Measurements from ENCODE around the gene CASS4. TPM values are rescaled to one million over a fixed set of nuclear protein-coding genes. Genes with fewer than 3 reads are reported as not detected.
A peak's percentile ranks its signal among the peaks of the same experiment; 100 is the strongest.

The CASS4 gene
- total RNA-seq, 1 donor from 2014 or later = 40.2 TPM

- H3K9me3 ChIP-seq = no peaks in the 10 kb centered on the region
- H3K4me1 ChIP-seq = peaks cover 50% of the 10 kb centered on the region
- DNase-seq (no peak), ATAC-seq (no peak)
- H3K4me3 ChIP-seq = no peak overlapping the region
- H3K36me3 ChIP-seq = no peaks in the 10 kb centered on the region
- peak overlapping the region; percentile 80 for H3K27ac ChIP-seq
- intact Hi-C loops (cut with DNase I) = no loop called here
- no peaks in the 10 kb centered on the region for H3K27me3 ChIP-seq
- TF ChIP-seq, protein P1, sequence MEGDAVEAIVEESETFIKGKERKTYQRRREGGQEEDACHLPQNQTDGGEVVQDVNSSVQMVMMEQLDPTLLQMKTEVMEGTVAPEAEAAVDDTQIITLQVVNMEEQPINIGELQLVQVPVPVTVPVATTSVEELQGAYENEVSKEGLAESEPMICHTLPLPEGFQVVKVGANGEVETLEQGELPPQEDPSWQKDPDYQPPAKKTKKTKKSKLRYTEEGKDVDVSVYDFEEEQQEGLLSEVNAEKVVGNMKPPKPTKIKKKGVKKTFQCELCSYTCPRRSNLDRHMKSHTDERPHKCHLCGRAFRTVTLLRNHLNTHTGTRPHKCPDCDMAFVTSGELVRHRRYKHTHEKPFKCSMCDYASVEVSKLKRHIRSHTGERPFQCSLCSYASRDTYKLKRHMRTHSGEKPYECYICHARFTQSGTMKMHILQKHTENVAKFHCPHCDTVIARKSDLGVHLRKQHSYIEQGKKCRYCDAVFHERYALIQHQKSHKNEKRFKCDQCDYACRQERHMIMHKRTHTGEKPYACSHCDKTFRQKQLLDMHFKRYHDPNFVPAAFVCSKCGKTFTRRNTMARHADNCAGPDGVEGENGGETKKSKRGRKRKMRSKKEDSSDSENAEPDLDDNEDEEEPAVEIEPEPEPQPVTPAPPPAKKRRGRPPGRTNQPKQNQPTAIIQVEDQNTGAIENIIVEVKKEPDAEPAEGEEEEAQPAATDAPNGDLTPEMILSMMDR (IDR thresholded peaks at IDR 0.05) = no peak
These were observed 8.0 kb downstream of the CASS4 start for GRCh38 chr20:56420028-56420427.

GRCh38 chr20:56420940-56421688 lies 9.1 kb downstream of the CASS4 start:
- TF ChIP-seq, protein P1 (IDR thresholded peaks at IDR 0.05) = no peak
- ATAC-seq = no peak
- DNase-seq = no peak
- Histone ChIP-seq H3K9me3 (no peaks in the 10 kb centered on the region), H3K4me3 (no peak overlapping the region), H3K36me3 (no peaks in the 10 kb centered on the region), H3K27me3 (no peaks in the 10 kb centered on the region), H3K27ac (peak overlapping the region; percentile 32), H3K4me1 (peaks cover 50% of the 10 kb centered on the region)
- intact Hi-C loops (cut with DNase I) = no loop called here

DNA sequence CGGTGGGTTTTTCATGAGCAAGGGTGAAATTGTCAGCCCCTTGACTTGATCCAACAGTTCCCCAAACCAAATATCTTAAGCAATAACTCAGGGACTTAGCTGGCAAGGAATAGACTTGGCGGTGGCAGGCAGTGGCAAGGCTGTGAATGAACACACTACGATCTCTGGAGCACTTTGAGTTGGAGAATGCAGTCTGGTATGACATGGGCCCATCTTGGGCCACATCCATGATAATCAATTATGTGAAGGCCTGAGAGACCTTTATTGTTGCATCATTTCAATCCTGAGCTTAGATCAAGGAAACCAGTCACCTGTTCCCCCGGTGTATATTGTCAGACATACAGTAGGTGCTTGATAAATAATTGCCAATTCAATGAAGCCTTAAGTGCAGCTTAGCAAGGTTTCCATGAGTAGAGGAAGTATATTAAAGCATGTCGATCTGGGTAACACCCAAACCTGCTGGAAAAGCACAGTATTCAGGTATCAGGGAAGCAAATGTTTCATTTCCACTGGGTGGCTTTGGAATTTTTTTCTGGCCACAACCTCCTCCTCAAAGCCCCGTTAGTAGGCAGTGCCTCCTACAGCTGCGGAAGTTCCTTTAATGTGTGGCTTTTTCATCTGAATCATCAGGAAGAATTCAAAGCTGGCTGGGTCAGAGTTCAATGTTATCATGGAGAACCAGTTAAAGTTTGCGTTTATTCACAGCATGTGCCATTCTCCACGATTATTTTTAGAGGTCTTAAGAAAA lies 10.2 kb downstream of the CASS4 start:
- peak overlapping the region; percentile 40 for H3K27ac ChIP-seq
- intact Hi-C loops (cut with DNase I) = no loop called here

GRCh38 chr20:56422824-56423189 lies 10.7 kb downstream of the CASS4 start:
- Histone ChIP-seq H3K27me3 (no peaks in the 10 kb centered on the region), H3K9me3 (no peaks in the 10 kb centered on the region), H3K36me3 (no peaks in the 10 kb centered on the region), H3K4me1 (peaks cover 45% of the 10 kb centered on the region), H3K27ac (peak overlapping the region; percentile 40), H3K4me3 (no peak overlapping the region)
- intact Hi-C loops (cut with DNase I) = no loop called here
- TF ChIP-seq, protein P1 (IDR thresholded peaks at IDR 0.05) = no peak
- ATAC-seq (no peak), DNase-seq (no peak)

More for the DNA sequence above, 10.2 kb downstream of the CASS4 start:
- Histone ChIP-seq H3K4me3 (no peak overlapping the region), H3K36me3 (no peaks in the 10 kb centered on the region), H3K9me3 (no peaks in the 10 kb centered on the region), H3K27me3 (no peaks in the 10 kb centered on the region), H3K4me1 (peaks cover 45% of the 10 kb centered on the region)
- TF ChIP-seq, protein P1 (IDR thresholded peaks at IDR 0.05) = no peak
- DNase-seq (no peak), ATAC-seq (peak; percentile 47)

- ATAC-seq (no peak), DNase-seq (no peak)
- Histone ChIP-seq H3K27ac (peak overlapping the region; percentile 40), H3K4me1 (peaks cover 45% of the 10 kb centered on the region), H3K36me3 (no peaks in the 10 kb centered on the region), H3K9me3 (no peaks in the 10 kb centered on the region), H3K4me3 (peak overlapping the region; percentile 11), H3K27me3 (no peaks in the 10 kb centered on the region)
- intact Hi-C loops (cut with DNase I) = no loop called here
- TF ChIP-seq, protein P1 (IDR thresholded peaks at IDR 0.05) = no peak
These were observed 11.2 kb downstream of the CASS4 start for GRCh38 chr20:56423211-56423610.
